SK-N-SH (cell line): ENCODE measurements around the gene DNAH9. TPM values are rescaled to one million over a fixed set of nuclear protein-coding genes. Genes with fewer than 3 reads are reported as not detected.

Experiments used
- CTCF ChIA-PET: fragments of 300-600, 350-600 bp; formaldehyde crosslinking; extraction: SDS; loops from one replicate; lab custom pipeline; 2021; lab: Yijun Ruan, JAX
- POLR2A ChIA-PET: fragments of 350-600 bp; sonication (Branson Sonifier 250); formaldehyde crosslinking; extraction: SDS; loops from one replicate; lab custom pipeline; 2020; ENCODE audit warnings: antibody characterized with exemption, inconsistent platforms; lab: Yijun Ruan, JAX
- DNase-seq: peaks from one replicate; pipeline ENCODE4 v3.0.0; 2012
- H2AFZ ChIP-seq: fragments of 200-600 bp; sonication (generic); 2 replicates; pipeline ENCODE4 v1.8.1; 2016; ENCODE audit warnings: antibody characterized with exemption, mild to moderate bottlenecking, low read depth
- H3F3A ChIP-seq: fragments of 200-600 bp; sonication (generic); replicated peaks from 2 replicates; pipeline ENCODE3; 2016; ENCODE audit warnings: antibody characterized with exemption, mild to moderate bottlenecking; ENCODE audit not compliant: insufficient read depth
- H3K27ac ChIP-seq, 2 experiments: fragments of 200-500 bp in 1 of 2; fragments of 200-600 bp in 1 of 2; sonication (Bioruptor generic) in 1 of 2; sonication (generic), shearing (Covaris generic) in 1 of 2; 2 replicates each; pipeline versions ENCODE4 v1.5.1 to v1.6.1; 2014 to 2016; ENCODE audit warnings: low read depth in 2 of 2, inconsistent platforms in 1 of 2, low read length in 1 of 2, mild to moderate bottlenecking in 1 of 2, mixed read lengths in 1 of 2
- H3K27me3 ChIP-seq: fragments of 200-600 bp; sonication (generic), shearing (Covaris generic); 2 replicates; pipeline ENCODE4 v1.6.1; 2016; ENCODE audit warnings: mixed run types; ENCODE audit not compliant: insufficient read depth
- H3K36me3 ChIP-seq, 2 experiments: fragments of 200-500 bp in 1 of 2; fragments of 200-600 bp in 1 of 2; sonication (Bioruptor generic) in 1 of 2; sonication (generic) in 1 of 2; replicated peaks in 1 of 2; 2 replicates each; pipeline versions ENCODE3 to v1.5.1; 2014 to 2016; ENCODE audit warnings: low read length in 1 of 2, mild to moderate bottlenecking in 1 of 2; ENCODE audit not compliant: insufficient read depth in 2 of 2, control insufficient read depth in 1 of 2
- H3K4me1 ChIP-seq, 2 experiments: fragments of 200-500 bp in 1 of 2; fragments of 200-600 bp in 1 of 2; sonication (Bioruptor generic) in 1 of 2; sonication (generic), shearing (Covaris generic) in 1 of 2; 2 replicates each; pipeline versions ENCODE4 v1.5.1 to v1.6.1; 2014 to 2016; ENCODE audit warnings: low read depth in 1 of 2, low read length in 1 of 2, mixed run types in 1 of 2; ENCODE audit not compliant: insufficient read depth in 2 of 2, control insufficient read depth in 1 of 2
- H3K4me2 ChIP-seq: fragments of 200-600 bp; sonication (generic), shearing (Covaris generic); 2 replicates; pipeline ENCODE4 v1.6.1; 2017; ENCODE audit warnings: mixed run types
- H3K4me3 ChIP-seq, 2 experiments: fragments of 200-500 bp in 1 of 2; fragments of 200-600 bp in 1 of 2; sonication (Bioruptor generic) in 1 of 2; sonication (generic), shearing (Covaris generic) in 1 of 2; 2 replicates each; pipeline versions ENCODE4 v1.5.1 to v1.8.1; 2014 to 2016; ENCODE audit warnings: low read depth in 2 of 2, inconsistent platforms in 1 of 2, low read length in 1 of 2, mild to moderate bottlenecking in 1 of 2, mixed read lengths in 1 of 2, moderate library complexity in 1 of 2
- H3K79me2 ChIP-seq: fragments of 200-600 bp; sonication (generic); 2 replicates; pipeline ENCODE4 v1.8.1; 2017; ENCODE audit warnings: mild to moderate bottlenecking; ENCODE audit not compliant: insufficient read depth
- H3K9ac ChIP-seq: fragments of 200-600 bp; sonication (generic); 2 replicates; pipeline ENCODE4 v1.6.1; 2017; ENCODE audit warnings: mixed run types
- H3K9me2 ChIP-seq: fragments of 200-600 bp; sonication (generic); 2 replicates; pipeline ENCODE4 v1.6.1; 2017; ENCODE audit warnings: mixed run types
- H3K9me3 ChIP-seq: fragments of 200-600 bp; sonication (generic); 2 replicates; pipeline ENCODE4 v1.6.1; 2017; ENCODE audit warnings: mixed run types, mild to moderate bottlenecking, moderate library complexity
- H4K20me1 ChIP-seq: fragments of 200-600 bp; sonication (generic); 2 replicates; pipeline ENCODE4 v1.6.1; 2017; ENCODE audit warnings: mild to moderate bottlenecking, mixed run types; ENCODE audit not compliant: insufficient read depth
- ELF1 ChIP-seq: IDR thresholded peaks from 2 replicates; pipeline ENCODE4 v1.4.0; 2012
- EP300 ChIP-seq, 2 experiments: IDR thresholded peaks; 2 replicates each; pipeline versions ENCODE4 v1.4.0 to v1.6.1; 2012; ENCODE audit warnings: borderline replicate concordance in 1 of 2, low read depth in 1 of 2, low read length in 1 of 2
- FOXM1 ChIP-seq: IDR thresholded peaks from 2 replicates; pipeline ENCODE4 v1.4.0; 2012; ENCODE audit warnings: low read depth, mild to moderate bottlenecking
- GABPA ChIP-seq: IDR thresholded peaks from 2 replicates; pipeline ENCODE4 v1.4.0; 2012; ENCODE audit warnings: low read depth, mild to moderate bottlenecking
- POLR2AphosphoS5 ChIP-seq: IDR thresholded peaks from 2 replicates; pipeline ENCODE4 v1.6.1; 2012; ENCODE audit warnings: low read depth, low read length
- RCOR1 ChIP-seq: fragments of 150-350 bp; IDR thresholded peaks from 2 replicates; pipeline ENCODE4 v1.6.1; 2017; ENCODE audit warnings: antibody characterized with exemption, low read length
- SIN3A ChIP-seq: IDR thresholded peaks from 2 replicates; pipeline ENCODE4 v1.6.1; 2012; ENCODE audit warnings: low read depth, mild to moderate bottlenecking, low read length, moderate library complexity, borderline replicate concordance
- SMC3 ChIP-seq: IDR thresholded peaks from 2 replicates; pipeline ENCODE4 v1.6.1; 2012; ENCODE audit warnings: low read depth, low read length, improper control_type of control experiment
- TEAD4 ChIP-seq: IDR thresholded peaks from 2 replicates; pipeline ENCODE4 v1.4.0; 2012; ENCODE audit warnings: mild to moderate bottlenecking, borderline replicate concordance; ENCODE audit not compliant: insufficient read depth
- YY1 ChIP-seq: IDR thresholded peaks from 2 replicates; pipeline ENCODE4 v1.4.0; 2012; ENCODE audit warnings: low read depth, mild to moderate bottlenecking
- WGBS: methylation state at CpG from one replicate; pipeline ENCODE4 v1.1.6; 2017; ENCODE audit warnings: low lambda C conversion rate; 5-methylcytosine and 5-hydroxymethylcytosine counted together
- polyA plus RNA-seq, 3 experiments: library from polyadenylated mRNA; depleted of rRNA; stranded (reverse); fragments of >200 nt; gene quantifications; 2 replicates each; pipeline ENCODE4 v1.2.3, GENCODE V29; 2012
- TF ChIP-seq, protein P1 (sequence below): IDR thresholded peaks from 2 replicates; pipeline ENCODE4 v1.6.1; 2012; ENCODE audit warnings: mild to moderate bottlenecking, low read depth, low read length, moderate library complexity
- TF ChIP-seq, protein P2 (sequence below): IDR thresholded peaks from 2 replicates; pipeline ENCODE4 v1.4.0; 2012; ENCODE audit warnings: low read depth, borderline replicate concordance
- TF ChIP-seq, protein P3 (sequence below): fragments of 150-350 bp; IDR thresholded peaks from 2 replicates; pipeline ENCODE4 v1.6.1; 2017; ENCODE audit warnings: antibody characterized with exemption, low read length, low read depth, borderline replicate concordance

The DNAH9 gene
- polyA plus RNA-seq, 1 of the 3 experiments (the other 2 are of a cell fraction): not detected

DNA sequence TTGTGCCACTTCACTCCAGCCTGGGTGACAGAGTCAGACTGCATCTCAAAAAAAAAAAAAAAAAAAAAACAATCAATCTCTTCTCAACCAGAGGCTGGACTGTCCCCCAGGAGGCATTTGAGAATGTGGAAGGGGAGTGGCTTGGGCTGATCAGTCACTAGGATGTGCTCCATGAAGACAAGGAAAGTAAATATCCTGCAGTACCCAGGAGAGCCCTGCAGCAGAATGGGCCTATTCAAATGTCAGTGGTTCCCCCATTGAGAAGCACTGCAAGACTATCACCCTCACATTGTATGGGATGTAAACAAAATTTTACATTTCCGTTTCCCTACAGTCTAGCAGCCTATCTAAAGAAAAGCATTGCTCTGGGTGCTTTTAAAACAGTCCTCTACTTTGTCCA lies 70.3 kb downstream of the DNAH9 start (continued):
- TF ChIP-seq, protein P1, sequence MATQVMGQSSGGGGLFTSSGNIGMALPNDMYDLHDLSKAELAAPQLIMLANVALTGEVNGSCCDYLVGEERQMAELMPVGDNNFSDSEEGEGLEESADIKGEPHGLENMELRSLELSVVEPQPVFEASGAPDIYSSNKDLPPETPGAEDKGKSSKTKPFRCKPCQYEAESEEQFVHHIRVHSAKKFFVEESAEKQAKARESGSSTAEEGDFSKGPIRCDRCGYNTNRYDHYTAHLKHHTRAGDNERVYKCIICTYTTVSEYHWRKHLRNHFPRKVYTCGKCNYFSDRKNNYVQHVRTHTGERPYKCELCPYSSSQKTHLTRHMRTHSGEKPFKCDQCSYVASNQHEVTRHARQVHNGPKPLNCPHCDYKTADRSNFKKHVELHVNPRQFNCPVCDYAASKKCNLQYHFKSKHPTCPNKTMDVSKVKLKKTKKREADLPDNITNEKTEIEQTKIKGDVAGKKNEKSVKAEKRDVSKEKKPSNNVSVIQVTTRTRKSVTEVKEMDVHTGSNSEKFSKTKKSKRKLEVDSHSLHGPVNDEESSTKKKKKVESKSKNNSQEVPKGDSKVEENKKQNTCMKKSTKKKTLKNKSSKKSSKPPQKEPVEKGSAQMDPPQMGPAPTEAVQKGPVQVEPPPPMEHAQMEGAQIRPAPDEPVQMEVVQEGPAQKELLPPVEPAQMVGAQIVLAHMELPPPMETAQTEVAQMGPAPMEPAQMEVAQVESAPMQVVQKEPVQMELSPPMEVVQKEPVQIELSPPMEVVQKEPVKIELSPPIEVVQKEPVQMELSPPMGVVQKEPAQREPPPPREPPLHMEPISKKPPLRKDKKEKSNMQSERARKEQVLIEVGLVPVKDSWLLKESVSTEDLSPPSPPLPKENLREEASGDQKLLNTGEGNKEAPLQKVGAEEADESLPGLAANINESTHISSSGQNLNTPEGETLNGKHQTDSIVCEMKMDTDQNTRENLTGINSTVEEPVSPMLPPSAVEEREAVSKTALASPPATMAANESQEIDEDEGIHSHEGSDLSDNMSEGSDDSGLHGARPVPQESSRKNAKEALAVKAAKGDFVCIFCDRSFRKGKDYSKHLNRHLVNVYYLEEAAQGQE: no peak
- TF ChIP-seq SMC3 (no peak), RCOR1 (no peak), GABPA (no peak)
- TF ChIP-seq, protein P2, sequence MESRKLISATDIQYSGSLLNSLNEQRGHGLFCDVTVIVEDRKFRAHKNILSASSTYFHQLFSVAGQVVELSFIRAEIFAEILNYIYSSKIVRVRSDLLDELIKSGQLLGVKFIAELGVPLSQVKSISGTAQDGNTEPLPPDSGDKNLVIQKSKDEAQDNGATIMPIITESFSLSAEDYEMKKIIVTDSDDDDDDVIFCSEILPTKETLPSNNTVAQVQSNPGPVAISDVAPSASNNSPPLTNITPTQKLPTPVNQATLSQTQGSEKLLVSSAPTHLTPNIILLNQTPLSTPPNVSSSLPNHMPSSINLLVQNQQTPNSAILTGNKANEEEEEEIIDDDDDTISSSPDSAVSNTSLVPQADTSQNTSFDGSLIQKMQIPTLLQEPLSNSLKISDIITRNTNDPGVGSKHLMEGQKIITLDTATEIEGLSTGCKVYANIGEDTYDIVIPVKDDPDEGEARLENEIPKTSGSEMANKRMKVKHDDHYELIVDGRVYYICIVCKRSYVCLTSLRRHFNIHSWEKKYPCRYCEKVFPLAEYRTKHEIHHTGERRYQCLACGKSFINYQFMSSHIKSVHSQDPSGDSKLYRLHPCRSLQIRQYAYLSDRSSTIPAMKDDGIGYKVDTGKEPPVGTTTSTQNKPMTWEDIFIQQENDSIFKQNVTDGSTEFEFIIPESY: no peak
- TF ChIP-seq, all 33 proteins: peak for 0

DNA sequence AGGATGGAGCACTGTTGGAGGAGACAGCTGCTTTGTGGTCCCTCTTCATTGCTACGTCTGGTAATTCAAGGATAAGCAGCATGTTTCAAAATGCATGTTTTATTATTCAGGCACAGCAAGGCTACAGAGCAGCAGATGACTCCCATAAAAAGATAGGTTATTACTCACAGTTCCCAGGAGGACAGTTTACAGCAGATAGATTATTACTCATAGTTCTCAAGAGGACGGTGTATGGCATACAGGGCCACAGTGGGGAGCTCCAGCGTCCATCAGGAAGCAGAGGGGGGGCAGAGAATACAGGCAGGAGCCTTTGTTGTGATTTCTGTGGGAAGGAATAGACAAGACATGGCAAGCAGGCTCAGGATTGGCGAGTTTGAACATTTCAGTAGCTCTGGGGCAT lies 72.9 kb downstream of the DNAH9 start:
- DNase-seq: no peak
- Histone ChIP-seq H2AFZ (no peak overlapping the region), H3K9me2 (no peaks in the 10 kb centered on the region), H3K79me2 (no peaks in the 10 kb centered on the region), H3K9me3 (no peaks in the 10 kb centered on the region), H3K27ac (no peak overlapping the region), H3K27me3 (no peaks in the 10 kb centered on the region), H3K4me1 (no peaks in the 10 kb centered on the region; a peak in 1 of 4 replicates), H3F3A (no peaks in the 10 kb centered on the region), H3K4me3 (no peak overlapping the region), H4K20me1 (no peaks in the 10 kb centered on the region), H3K36me3 (no peaks in the 10 kb centered on the region), H3K4me2 (no peak overlapping the region), H3K9ac (no peak overlapping the region)
- POLR2A ChIA-PET: no interaction called here
- 1% methylated on average over 4 of the region's 4 CpGs for WGBS
- TF ChIP-seq TEAD4: no peak
- no peak for TF ChIP-seq ELF1
- TF ChIP-seq, protein P3, sequence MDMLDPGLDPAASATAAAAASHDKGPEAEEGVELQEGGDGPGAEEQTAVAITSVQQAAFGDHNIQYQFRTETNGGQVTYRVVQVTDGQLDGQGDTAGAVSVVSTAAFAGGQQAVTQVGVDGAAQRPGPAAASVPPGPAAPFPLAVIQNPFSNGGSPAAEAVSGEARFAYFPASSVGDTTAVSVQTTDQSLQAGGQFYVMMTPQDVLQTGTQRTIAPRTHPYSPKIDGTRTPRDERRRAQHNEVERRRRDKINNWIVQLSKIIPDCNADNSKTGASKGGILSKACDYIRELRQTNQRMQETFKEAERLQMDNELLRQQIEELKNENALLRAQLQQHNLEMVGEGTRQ: no peak
- no peak for TF ChIP-seq EP300 (IDR thresholded peaks at IDR 0.05; ENCODE audit: borderline replicate concordance in 1 of 2, low read depth in 1 of 2, low read length in 1 of 2)
- TF ChIP-seq FOXM1: no peak
- TF ChIP-seq, protein P2: no peak
- TF ChIP-seq POLR2AphosphoS5: no peak
- no peak for TF ChIP-seq SIN3A
- TF ChIP-seq YY1: no peak
- CTCF ChIA-PET: interaction anchor here (1.6 kb wide), 1 partner anchor 27 kb away, joined by 6 read pairs; no protein-coding TSS in a partner anchor
